Skin epidermis (tissue), 12 donors: ENCODE measurements around the gene ALCAM.

Source experiments
- H3K27ac ChIP-seq, 21 experiments: fragments of 200-600 bp; sonication (generic) in 11 of 21; one replicate each; pipeline ENCODE4 v1.5.0; 2020; ENCODE audit warnings: mild to moderate bottlenecking in 3 of 21, inconsistent platforms in 2 of 21, moderate library complexity in 2 of 21
- H3K4me3 ChIP-seq, 7 experiments: fragments of 200-600 bp; sonication (generic) in 2 of 7; one replicate each; pipeline ENCODE4 v1.5.0; 2020; ENCODE audit warnings: inconsistent platforms in 2 of 7, mild to moderate bottlenecking in 2 of 7, moderate library complexity in 1 of 7

The ALCAM gene

GRCh38 chr3:105355408-105356061, 11.2 kb upstream of the ALCAM start:
- H3K4me3 ChIP-seq, result no peak overlapping the region

GRCh38 chr3:105356396-105356795, 10.3 kb upstream of the ALCAM start:
- Histone ChIP-seq H3K4me3 (no peak overlapping the region), H3K27ac (no peak overlapping the region)

More at GRCh38 chr3:105355408-105356061, 11.2 kb upstream of the ALCAM start:
- H3K27ac ChIP-seq, result peak overlapping the region in 1 of 21 experiments; percentile 22

GRCh38 chr3:105356988-105357387, 9.7 kb upstream of the ALCAM start:
- H3K4me3 ChIP-seq, result no peak overlapping the region
- H3K27ac ChIP-seq, result no peak overlapping the region

- Histone ChIP-seq H3K4me3 (no peak overlapping the region), H3K27ac (no peak overlapping the region)
These were observed 7.5 kb upstream of the ALCAM start for GRCh38 chr3:105359098-105359762.

- Histone ChIP-seq H3K27ac (no peak overlapping the region), H3K4me3 (no peak overlapping the region)
These were observed 6.7 kb upstream of the ALCAM start for GRCh38 chr3:105360003-105360402.

- Histone ChIP-seq H3K4me3 (no peak overlapping the region), H3K27ac (no peak overlapping the region)
These were observed 4.6 kb upstream of the ALCAM start for GRCh38 chr3:105362021-105362665.

- Histone ChIP-seq H3K27ac (no peak overlapping the region), H3K4me3 (no peak overlapping the region)
These were observed 2.6 kb upstream of the ALCAM start for GRCh38 chr3:105364128-105364527.

- no peak overlapping the region for H3K4me3 ChIP-seq
- peak overlapping the region in 2 of 21 experiments; percentile 85 to 90 for H3K27ac ChIP-seq
These were observed 1.7 kb upstream of the ALCAM start for GRCh38 chr3:105365081-105365390.

- peak overlapping the region in 14 of 21 experiments; percentile 31 to 90 (median 56) for H3K27ac ChIP-seq
- H3K4me3 ChIP-seq, result peak overlapping the region; percentile 44 to 68 (median 63)
These were observed 1.1 kb upstream of the ALCAM start for GRCh38 chr3:105365391-105366325.

GRCh38 chr3:105367063-105367405, 325 bp downstream of the ALCAM start:
- H3K4me3 ChIP-seq, result peak overlapping the region; percentile 44 to 68 (median 63)
- peak overlapping the region; percentile 8 to 90 (median 80) for H3K27ac ChIP-seq

- Histone ChIP-seq H3K4me3 (peak overlapping the region; percentile 44 to 68 (median 63)), H3K27ac (peak overlapping the region; percentile 8 to 90 (median 80))
These were observed 901 bp downstream of the ALCAM start for GRCh38 chr3:105367406-105368213.

- Histone ChIP-seq H3K4me3 (peak overlapping the region; percentile 44 to 68 (median 63)), H3K27ac (peak overlapping the region; percentile 31 to 90 (median 80))
These were observed 2.1 kb downstream of the ALCAM start for GRCh38 chr3:105368566-105369499.

- peak overlapping the region; percentile 44 to 68 (median 63) for H3K4me3 ChIP-seq
- peak overlapping the region; percentile 31 to 90 (median 80) for H3K27ac ChIP-seq
These were observed 3.0 kb downstream of the ALCAM start for GRCh38 chr3:105369500-105370371.

- Histone ChIP-seq H3K27ac (no peak overlapping the region), H3K4me3 (no peak overlapping the region)
These were observed 6.7 kb downstream of the ALCAM start for GRCh38 chr3:105373383-105373782.

- no peak overlapping the region for H3K4me3 ChIP-seq
- no peak overlapping the region for H3K27ac ChIP-seq
These were observed 9.2 kb downstream of the ALCAM start for GRCh38 chr3:105375750-105376511.

- Histone ChIP-seq H3K4me3 (no peak overlapping the region), H3K27ac (no peak overlapping the region)
These were observed 11.0 kb downstream of the ALCAM start for GRCh38 chr3:105377716-105378115.
